Measurements from ENCODE around the gene KRT39.

KRT39 gene

DNA sequence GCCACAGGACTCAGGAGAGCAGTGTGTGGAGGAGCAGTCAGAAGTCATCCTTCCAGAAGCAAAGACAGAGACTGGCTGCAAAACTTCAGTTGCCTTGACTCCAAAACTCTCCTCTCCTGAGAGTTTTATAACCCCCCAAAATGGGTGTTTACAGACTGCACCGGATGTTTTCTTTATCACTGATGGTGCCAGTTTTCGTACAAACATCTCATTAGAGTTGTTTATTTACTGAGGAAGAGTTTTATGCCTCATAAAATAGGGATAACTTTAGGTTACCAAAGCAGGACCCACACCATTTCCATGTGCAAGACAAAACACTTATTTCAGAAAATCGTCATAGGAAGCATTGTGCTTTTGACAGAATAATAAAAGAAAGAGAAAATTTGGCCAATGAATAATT lies 17.5 kb upstream of the KRT39 start, which contains the start of gene KRT40:
TSS of gene KRT40 (minus strand) at position 101 of the 400 bp plus-strand sequence. CDS start at position 48, 53 bp downstream.
- Histone ChIP-seq H3K27me3 (ENCODE audit: control insufficient read depth in 1 of 2, insufficient read depth in 2 of 2, low read length in 2 of 2) (peaks cover 0 to 5% of the 10 kb centered on the region in 2 donors), H3K4me1 (ENCODE audit: control insufficient read depth in 1 of 2, insufficient read depth in 2 of 2, low read length in 2 of 2) (no peaks in the 10 kb centered on the region), H3K4me3 (ENCODE audit: low read depth in 1 of 2, low read length in 2 of 2) (no peak within 1 kb of the TSS), H3K27ac (ENCODE audit: low read depth, low read length) (no peak within 1 kb of the TSS), H3K9me3 (ENCODE audit: control insufficient read depth in 1 of 2, low read length in 2 of 2) (no peaks in the 10 kb centered on the region), H3K36me3 (ENCODE audit: control insufficient read depth in 1 of 2, insufficient read depth in 2 of 2, low read length in 2 of 2) (no peaks in the 10 kb centered on the region), H3K9ac (ENCODE audit: low read depth in 1 of 2, low read length in 2 of 2) (no peak within 1 kb of the TSS)

DNA sequence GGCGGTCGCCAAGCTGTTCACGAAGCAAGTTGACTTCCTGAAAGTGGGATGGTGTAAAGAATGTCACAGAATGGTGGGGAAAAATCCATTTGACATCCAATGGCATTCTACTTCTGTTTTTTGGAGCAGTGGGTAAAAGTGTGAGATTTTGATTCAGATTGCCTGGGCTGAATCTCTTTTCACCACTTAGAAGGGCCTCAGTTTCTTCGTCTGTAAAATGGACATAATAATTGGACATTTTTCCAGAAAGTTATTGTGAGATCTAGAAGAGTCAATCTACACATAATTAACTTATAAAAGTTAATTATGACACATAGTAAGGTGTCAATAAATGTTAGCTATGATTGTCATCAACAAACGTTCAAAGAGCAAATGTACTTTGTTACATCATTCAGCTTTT lies 14.4 kb upstream of the KRT39 start:
- Histone ChIP-seq H3K9ac (ENCODE audit: low read depth in 1 of 2, low read length in 2 of 2) (no peak overlapping the region), H3K36me3 (ENCODE audit: control insufficient read depth in 1 of 2, insufficient read depth in 2 of 2, low read length in 2 of 2) (no peaks in the 10 kb centered on the region), H3K9me3 (ENCODE audit: control insufficient read depth in 1 of 2, low read length in 2 of 2) (no peaks in the 10 kb centered on the region), H3K27me3 (ENCODE audit: control insufficient read depth in 1 of 2, insufficient read depth in 2 of 2, low read length in 2 of 2) (peaks cover 0 to 7% of the 10 kb centered on the region in 2 donors), H3K27ac (ENCODE audit: low read depth, low read length) (no peak overlapping the region), H3K4me3 (ENCODE audit: low read depth in 1 of 2, low read length in 2 of 2) (no peak overlapping the region), H3K4me1 (ENCODE audit: control insufficient read depth in 1 of 2, insufficient read depth in 2 of 2, low read length in 2 of 2) (no peaks in the 10 kb centered on the region)

DNA sequence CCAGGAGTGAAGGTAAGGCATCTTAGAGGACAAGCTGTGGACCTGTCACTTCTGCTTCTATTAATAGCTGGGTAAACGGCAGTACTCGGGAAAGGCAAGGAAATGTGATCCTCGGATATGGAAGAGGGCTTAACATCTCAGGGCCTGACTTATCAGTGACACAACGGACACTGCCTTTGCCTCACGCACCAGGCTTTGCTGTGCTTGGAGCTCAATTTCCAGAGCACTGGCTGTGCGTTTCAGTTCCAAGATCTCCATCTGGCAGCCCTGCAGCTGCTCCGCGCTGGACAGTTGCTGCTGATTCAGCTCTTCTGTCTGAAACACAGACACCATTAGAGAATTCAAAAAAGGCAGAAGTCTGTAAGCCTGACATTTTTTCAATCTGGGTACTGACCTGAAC lies 13.8 kb upstream of the KRT39 start:
- no peak overlapping the region for H3K27ac ChIP-seq (ENCODE audit: low read depth, low read length)
- no peak overlapping the region for H3K4me3 ChIP-seq (ENCODE audit: low read depth in 1 of 2, low read length in 2 of 2)
- no peaks in the 10 kb centered on the region for H3K36me3 ChIP-seq (ENCODE audit: control insufficient read depth in 1 of 2, insufficient read depth in 2 of 2, low read length in 2 of 2)
- H3K27me3 ChIP-seq (ENCODE audit: control insufficient read depth in 1 of 2, insufficient read depth in 2 of 2, low read length in 2 of 2) = peaks cover 0 to 7% of the 10 kb centered on the region in 2 donors
- H3K9me3 ChIP-seq (ENCODE audit: control insufficient read depth in 1 of 2, low read length in 2 of 2) = no peaks in the 10 kb centered on the region
- H3K4me1 ChIP-seq (ENCODE audit: control insufficient read depth in 1 of 2, insufficient read depth in 2 of 2, low read length in 2 of 2) = no peaks in the 10 kb centered on the region
- H3K9ac ChIP-seq (ENCODE audit: low read depth in 1 of 2, low read length in 2 of 2) = no peak overlapping the region

DNA sequence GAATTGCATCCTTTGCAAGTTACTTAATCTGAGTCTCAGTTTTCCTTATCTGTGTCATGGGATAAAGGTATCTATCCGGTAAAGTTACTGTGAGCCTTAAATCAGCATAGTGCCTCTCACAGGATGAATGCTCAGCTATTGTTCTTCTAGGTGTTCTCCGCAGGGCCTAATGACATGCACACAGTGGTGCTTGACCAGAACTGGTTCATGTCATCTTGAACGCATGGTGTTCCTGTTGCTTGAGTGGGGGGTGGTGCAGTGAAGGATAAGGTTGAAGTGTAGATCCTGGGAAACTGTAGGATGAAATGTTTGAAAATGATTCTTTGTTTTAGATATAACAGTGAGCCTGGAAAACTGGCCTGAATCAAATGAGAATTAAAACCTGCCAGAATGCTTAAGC lies 13.4 kb upstream of the KRT39 start:
- Histone ChIP-seq H3K27me3 (ENCODE audit: control insufficient read depth in 1 of 2, insufficient read depth in 2 of 2, low read length in 2 of 2) (peaks cover 0 to 7% of the 10 kb centered on the region in 2 donors), H3K9me3 (ENCODE audit: control insufficient read depth in 1 of 2, low read length in 2 of 2) (no peaks in the 10 kb centered on the region), H3K4me3 (ENCODE audit: low read depth in 1 of 2, low read length in 2 of 2) (no peak overlapping the region), H3K9ac (ENCODE audit: low read depth in 1 of 2, low read length in 2 of 2) (no peak overlapping the region), H3K27ac (ENCODE audit: low read depth, low read length) (no peak overlapping the region), H3K36me3 (ENCODE audit: control insufficient read depth in 1 of 2, insufficient read depth in 2 of 2, low read length in 2 of 2) (no peaks in the 10 kb centered on the region), H3K4me1 (ENCODE audit: control insufficient read depth in 1 of 2, insufficient read depth in 2 of 2, low read length in 2 of 2) (no peaks in the 10 kb centered on the region)

DNA sequence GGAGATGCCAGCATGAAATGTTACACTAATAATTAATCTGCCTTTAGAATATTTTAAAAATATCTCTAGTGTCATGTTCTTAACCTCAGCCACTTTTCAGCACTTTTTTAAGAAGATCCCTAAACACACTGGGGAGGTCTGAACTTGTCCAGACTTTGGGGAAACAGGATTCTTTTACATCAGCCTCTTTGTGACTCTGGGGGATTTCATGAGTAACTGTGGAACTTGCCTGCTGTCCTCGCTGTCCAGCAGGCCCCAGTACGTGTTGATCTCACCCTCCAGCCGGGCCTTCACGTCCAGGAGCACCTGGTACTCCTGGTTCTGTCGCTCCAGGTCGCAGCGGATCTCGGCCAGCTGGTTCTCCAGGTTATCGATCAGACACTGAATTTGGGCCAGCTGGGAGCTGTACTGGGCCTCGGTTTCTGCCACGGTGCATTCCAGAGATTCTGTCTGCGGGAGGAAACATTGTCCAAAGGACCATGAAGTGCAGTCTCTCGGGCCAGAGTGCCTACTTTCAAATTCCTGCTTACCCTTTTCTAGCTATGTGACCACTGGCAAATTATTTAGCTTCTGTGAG lies 11.9 kb upstream of the KRT39 start:
- Histone ChIP-seq H3K27me3 (ENCODE audit: control insufficient read depth in 1 of 2, insufficient read depth in 2 of 2, low read length in 2 of 2) (peaks cover 0 to 2% of the 10 kb centered on the region in 2 donors), H3K9me3 (ENCODE audit: control insufficient read depth in 1 of 2, low read length in 2 of 2) (no peaks in the 10 kb centered on the region), H3K36me3 (ENCODE audit: control insufficient read depth in 1 of 2, insufficient read depth in 2 of 2, low read length in 2 of 2) (no peaks in the 10 kb centered on the region), H3K4me3 (ENCODE audit: low read depth in 1 of 2, low read length in 2 of 2) (no peak overlapping the region), H3K4me1 (ENCODE audit: control insufficient read depth in 1 of 2, insufficient read depth in 2 of 2, low read length in 2 of 2) (no peaks in the 10 kb centered on the region), H3K27ac (ENCODE audit: low read depth, low read length) (no peak overlapping the region), H3K9ac (ENCODE audit: low read depth in 1 of 2, low read length in 2 of 2) (no peak overlapping the region)

DNA sequence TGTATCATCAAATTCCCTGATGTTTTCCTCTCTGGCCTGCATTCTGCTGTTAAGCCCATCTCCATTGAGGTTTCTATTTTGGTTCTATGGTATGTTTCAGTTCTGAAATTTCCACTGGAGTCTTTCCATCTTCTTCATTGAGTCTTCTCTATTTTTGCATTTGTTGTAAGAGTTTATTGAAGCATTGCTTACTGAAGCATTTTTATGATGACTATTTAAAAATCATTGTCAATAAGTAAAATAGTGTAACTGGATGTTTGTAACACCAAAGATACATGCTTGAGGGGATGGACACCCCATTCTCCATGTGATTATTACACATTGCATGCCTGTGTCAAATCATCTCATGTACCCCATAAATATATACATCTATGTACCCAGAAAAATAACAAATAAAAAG lies 8.8 kb upstream of the KRT39 start:
- no peaks in the 10 kb centered on the region for H3K9me3 ChIP-seq (ENCODE audit: control insufficient read depth in 1 of 2, low read length in 2 of 2)
- peaks cover 0 to 2% of the 10 kb centered on the region in 2 donors for H3K27me3 ChIP-seq (ENCODE audit: control insufficient read depth in 1 of 2, insufficient read depth in 2 of 2, low read length in 2 of 2)
- no peaks in the 10 kb centered on the region for H3K4me1 ChIP-seq (ENCODE audit: control insufficient read depth in 1 of 2, insufficient read depth in 2 of 2, low read length in 2 of 2)
- no peaks in the 10 kb centered on the region for H3K36me3 ChIP-seq (ENCODE audit: control insufficient read depth in 1 of 2, insufficient read depth in 2 of 2, low read length in 2 of 2)
- H3K27ac ChIP-seq (ENCODE audit: low read depth, low read length) = no peak overlapping the region
- H3K4me3 ChIP-seq (ENCODE audit: low read depth in 1 of 2, low read length in 2 of 2) = no peak overlapping the region
- no peak overlapping the region for H3K9ac ChIP-seq (ENCODE audit: low read depth in 1 of 2, low read length in 2 of 2)

DNA sequence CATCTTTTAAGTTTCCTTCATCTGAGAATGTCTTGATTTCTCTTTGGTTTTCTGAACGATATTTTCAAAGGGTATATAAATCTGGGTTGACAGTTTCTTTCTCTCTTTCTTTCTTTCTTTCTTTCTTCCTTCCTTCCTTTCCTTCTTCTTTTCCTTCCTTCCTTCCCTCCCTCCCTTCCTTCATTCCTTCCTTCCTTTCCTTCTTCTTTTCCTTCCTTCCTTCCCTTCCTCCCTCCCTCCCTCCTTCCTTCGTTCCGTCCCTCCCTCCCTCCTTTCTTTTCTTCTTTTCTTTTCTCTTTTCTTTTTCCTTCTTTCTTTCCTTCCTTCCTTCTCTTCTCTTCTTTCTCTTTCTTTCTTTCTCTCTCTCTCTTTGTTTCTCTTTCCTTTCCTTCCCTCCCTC lies 7.6 kb upstream of the KRT39 start:
- Histone ChIP-seq H3K4me3 (ENCODE audit: low read depth in 1 of 2, low read length in 2 of 2) (no peak overlapping the region), H3K27me3 (ENCODE audit: control insufficient read depth in 1 of 2, insufficient read depth in 2 of 2, low read length in 2 of 2) (peaks cover 0 to 2% of the 10 kb centered on the region in 2 donors), H3K9me3 (ENCODE audit: control insufficient read depth in 1 of 2, low read length in 2 of 2) (no peaks in the 10 kb centered on the region), H3K36me3 (ENCODE audit: control insufficient read depth in 1 of 2, insufficient read depth in 2 of 2, low read length in 2 of 2) (no peaks in the 10 kb centered on the region), H3K27ac (ENCODE audit: low read depth, low read length) (no peak overlapping the region), H3K4me1 (ENCODE audit: control insufficient read depth in 1 of 2, insufficient read depth in 2 of 2, low read length in 2 of 2) (no peaks in the 10 kb centered on the region), H3K9ac (ENCODE audit: low read depth in 1 of 2, low read length in 2 of 2) (no peak overlapping the region)

DNA sequence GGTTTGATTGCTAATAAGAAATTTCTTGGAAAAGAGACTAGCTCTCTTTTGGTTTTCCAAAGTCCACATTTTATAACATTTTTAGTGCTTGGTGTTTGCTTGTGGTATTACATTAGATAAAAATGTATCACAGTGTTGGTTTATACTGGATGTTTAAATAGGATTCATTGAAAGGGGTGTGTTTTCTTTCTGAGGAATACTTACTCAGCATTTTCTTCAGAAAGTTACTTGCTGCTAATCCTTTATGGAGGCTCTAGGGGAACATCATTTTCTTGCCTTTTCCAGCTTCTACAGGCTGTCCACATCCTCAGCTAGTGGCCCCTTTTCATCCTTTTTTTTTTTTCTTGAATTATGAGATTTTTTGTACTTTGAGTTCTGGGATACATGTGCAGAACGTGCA lies 834 bp upstream of the KRT39 start:
- Histone ChIP-seq H3K4me1 (ENCODE audit: control insufficient read depth in 1 of 2, insufficient read depth in 2 of 2, low read length in 2 of 2) (no peaks in the 10 kb centered on the region), H3K9ac (ENCODE audit: low read depth in 1 of 2, low read length in 2 of 2) (no peak overlapping the region), H3K9me3 (ENCODE audit: control insufficient read depth in 1 of 2, low read length in 2 of 2) (no peaks in the 10 kb centered on the region), H3K27me3 (ENCODE audit: control insufficient read depth in 1 of 2, insufficient read depth in 2 of 2, low read length in 2 of 2) (no peaks in the 10 kb centered on the region), H3K27ac (ENCODE audit: low read depth, low read length) (no peak overlapping the region), H3K4me3 (ENCODE audit: low read depth in 1 of 2, low read length in 2 of 2) (no peak overlapping the region), H3K36me3 (ENCODE audit: control insufficient read depth in 1 of 2, insufficient read depth in 2 of 2, low read length in 2 of 2) (no peaks in the 10 kb centered on the region)

DNA sequence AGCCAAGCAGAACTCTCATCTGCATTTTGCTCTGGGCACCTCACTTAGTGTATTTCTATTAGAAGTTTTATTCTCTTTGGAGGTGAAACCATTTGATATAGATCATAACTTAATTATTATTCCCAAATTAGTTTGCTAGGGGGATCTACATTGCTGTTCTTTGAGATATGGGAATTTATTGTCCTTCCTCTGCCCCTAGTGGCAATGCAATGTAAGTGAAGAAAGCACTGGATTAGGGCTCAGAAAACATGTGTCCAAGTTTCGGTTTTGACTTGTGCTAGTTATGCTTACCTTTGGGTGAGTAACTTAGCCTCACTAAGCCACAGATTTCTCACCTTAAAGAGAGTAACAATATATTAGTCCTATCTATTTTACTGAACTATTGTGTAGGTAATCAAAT lies 2.9 kb downstream of the KRT39 start:
- no peaks in the 10 kb centered on the region for H3K9me3 ChIP-seq (ENCODE audit: control insufficient read depth in 1 of 2, low read length in 2 of 2)
- no peak overlapping the region for H3K27ac ChIP-seq (ENCODE audit: low read depth, low read length)
- H3K9ac ChIP-seq (ENCODE audit: low read depth in 1 of 2, low read length in 2 of 2) = no peak overlapping the region
- H3K36me3 ChIP-seq (ENCODE audit: control insufficient read depth in 1 of 2, insufficient read depth in 2 of 2, low read length in 2 of 2) = no peaks in the 10 kb centered on the region
- H3K27me3 ChIP-seq (ENCODE audit: control insufficient read depth in 1 of 2, insufficient read depth in 2 of 2, low read length in 2 of 2) = no peaks in the 10 kb centered on the region
- no peak overlapping the region for H3K4me3 ChIP-seq (ENCODE audit: low read depth in 1 of 2, low read length in 2 of 2)
- no peaks in the 10 kb centered on the region for H3K4me1 ChIP-seq (ENCODE audit: control insufficient read depth in 1 of 2, insufficient read depth in 2 of 2, low read length in 2 of 2)

DNA sequence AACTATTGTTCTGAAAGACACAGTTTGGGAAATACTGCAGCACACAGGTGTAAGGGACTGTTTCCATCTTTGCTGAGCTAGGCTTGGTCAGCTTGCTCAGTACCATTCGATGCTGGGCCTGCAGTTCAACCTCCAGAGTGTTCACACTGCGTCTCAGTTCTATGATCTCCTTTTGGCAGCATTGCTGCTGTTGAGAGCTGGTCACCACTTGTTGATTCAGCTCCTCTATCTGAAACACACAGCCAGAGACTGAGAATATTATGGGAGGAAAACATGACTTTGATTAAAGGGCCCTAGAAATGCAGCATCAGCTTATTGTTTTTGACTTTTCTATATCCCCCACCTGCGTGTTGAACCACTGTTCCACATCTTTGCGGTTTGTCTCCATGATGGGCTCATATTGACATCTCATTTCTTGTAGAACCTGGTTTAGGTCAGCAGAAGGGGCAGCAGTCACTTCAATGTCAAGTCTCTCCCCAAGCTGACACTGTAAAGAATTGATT lies 4.6 kb downstream of the KRT39 start:
- H3K4me1 ChIP-seq (ENCODE audit: control insufficient read depth in 1 of 2, insufficient read depth in 2 of 2, low read length in 2 of 2) = no peaks in the 10 kb centered on the region

More for the DNA sequence above, 4.6 kb downstream of the KRT39 start:
- Histone ChIP-seq H3K36me3 (ENCODE audit: control insufficient read depth in 1 of 2, insufficient read depth in 2 of 2, low read length in 2 of 2) (no peaks in the 10 kb centered on the region), H3K27me3 (ENCODE audit: control insufficient read depth in 1 of 2, insufficient read depth in 2 of 2, low read length in 2 of 2) (no peaks in the 10 kb centered on the region), H3K4me3 (ENCODE audit: low read depth in 1 of 2, low read length in 2 of 2) (no peak overlapping the region), H3K27ac (ENCODE audit: low read depth, low read length) (no peak overlapping the region), H3K9me3 (ENCODE audit: control insufficient read depth in 1 of 2, low read length in 2 of 2) (no peaks in the 10 kb centered on the region), H3K9ac (ENCODE audit: low read depth in 1 of 2, low read length in 2 of 2) (no peak overlapping the region)

Measured in duodenal mucosa (tissue), 2 donors.